IPS DF 4.7 (cell line): ENCODE data around the gene RUNX3.
A peak's percentile ranks its signal among the peaks of the same experiment; 100 is the strongest.
"Not testable (repeated sequence)": the region's sequence is repeated elsewhere in the genome, so short reads cannot be mapped to it uniquely, and the experiment has no call there.

ENCODE experiments used
- DNase-seq: peaks from one replicate; pipeline ENCODE4 v3.0.0-alpha.2; 2013; ENCODE audit warnings: low spot score; ENCODE audit errors: extremely low read depth

RUNX3 gene

DNA sequence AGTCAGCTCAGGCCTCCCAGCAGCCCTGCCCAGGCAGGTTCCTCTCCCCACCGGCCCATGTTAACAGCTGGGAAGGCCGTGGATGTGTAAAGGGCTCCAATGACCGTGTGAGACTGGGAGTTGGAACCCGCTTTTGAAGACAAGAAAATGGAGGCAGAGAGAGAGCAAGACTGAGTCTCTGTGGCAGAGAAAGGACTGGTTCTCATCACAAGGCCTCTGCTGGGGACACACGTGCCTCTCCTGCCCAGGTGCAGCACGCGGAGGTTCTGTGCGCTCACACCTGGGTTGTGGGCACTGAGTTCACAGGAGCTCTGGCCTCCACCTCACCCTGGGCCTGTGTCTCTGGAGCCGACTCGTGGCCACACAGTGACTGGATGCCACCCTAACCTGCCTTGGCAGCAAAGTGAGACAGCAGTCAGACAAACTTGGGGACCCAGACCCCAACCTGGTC, 27.0 kb downstream of the RUNX3 start:
- no peak for DNase-seq

DNA sequence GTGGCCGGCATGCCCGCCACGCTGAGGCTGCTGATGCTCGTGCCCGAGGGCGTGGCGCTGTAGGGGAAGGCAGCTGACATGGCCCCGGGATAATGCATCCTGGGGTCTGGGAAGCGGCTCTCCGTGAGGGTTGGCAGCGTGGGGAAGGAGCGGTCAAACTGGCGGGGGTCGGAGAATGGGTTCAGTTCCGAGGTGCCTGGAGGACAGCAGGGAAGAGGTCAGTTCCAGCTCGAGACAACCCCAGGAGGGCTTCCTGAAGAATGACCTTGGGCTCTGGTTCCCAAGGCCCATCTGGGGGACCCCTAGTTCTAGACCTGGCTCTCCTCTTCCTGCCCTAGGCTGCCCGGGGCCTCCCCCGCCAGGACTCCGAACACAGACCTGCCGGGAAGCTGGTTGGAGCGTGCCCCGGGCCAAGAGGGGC, 27.6 kb downstream of the RUNX3 start:
- DNase-seq = no peak

DNA sequence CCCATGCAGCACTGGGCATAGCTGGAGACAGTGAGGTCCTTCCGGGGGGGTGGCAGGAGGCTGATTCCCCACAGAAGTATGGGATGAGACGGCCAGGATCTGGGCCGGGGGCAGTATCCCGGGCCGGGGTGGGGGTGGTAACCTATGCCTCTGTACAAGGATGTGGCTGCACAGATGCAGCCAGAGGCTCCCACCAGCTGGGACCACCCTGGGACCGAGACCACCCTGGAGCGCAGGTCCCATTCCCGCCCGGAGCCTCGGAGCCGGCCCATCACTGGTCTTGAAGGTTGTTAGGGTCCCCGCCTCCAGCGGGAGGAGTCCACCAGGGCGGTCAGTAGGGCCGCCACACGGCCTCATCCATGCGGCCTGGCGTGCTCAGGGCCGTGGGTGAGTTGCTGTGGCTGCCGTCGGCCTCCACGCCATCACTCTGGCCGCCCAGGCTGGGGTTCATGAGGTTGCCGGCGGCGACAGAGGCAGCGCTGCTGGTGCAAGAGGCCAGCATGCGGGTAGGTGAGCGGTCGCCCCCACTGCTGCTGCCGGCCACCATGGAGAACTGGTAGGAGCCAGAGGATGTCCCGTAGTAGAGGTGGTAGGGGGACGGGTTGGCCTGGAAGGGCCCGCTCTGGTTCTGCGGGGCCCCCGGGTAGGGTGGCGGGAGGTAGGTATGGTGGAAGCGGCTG, 28.1 kb downstream of the RUNX3 start:
- DNase-seq = no peak

DNA sequence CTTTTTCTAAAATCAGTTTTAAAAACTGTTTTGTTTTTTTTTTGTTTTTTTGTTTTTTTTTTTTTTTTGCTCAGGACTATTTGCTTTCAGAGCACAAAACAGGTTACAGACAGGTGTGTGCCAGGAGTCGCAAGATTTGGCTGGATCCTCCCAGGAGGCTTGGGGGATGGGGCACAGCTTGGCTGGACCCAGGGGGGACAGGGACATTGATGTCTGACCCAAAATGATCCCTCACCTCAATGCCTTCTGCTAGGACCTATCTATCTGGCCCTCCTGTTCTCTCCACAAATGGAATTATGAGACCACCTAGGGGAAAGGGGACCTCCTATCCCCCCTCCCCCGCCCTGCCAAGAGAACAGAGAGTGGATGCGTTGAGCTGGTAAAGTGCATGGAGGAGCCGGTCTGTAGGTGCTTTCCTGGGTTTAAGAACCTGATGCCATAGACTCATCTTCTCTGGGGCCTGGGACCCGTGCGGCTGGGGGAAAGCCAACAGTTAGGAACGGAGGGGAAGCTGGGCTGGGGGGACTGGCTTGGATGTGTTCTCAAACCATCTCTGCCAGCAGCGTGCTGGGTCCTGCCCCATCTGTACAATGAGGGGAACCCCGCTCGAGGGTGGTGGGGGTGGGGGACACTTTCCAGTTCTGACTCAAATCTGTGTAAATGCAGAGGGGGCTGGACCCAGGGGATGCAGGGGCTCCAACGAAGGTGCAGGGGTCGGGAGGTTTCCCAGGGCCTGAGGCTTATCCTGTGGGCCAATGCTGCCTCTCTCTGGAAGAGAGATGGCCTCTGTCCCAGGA, 28.9 kb downstream of the RUNX3 start:
- DNase-seq = no peak

DNA sequence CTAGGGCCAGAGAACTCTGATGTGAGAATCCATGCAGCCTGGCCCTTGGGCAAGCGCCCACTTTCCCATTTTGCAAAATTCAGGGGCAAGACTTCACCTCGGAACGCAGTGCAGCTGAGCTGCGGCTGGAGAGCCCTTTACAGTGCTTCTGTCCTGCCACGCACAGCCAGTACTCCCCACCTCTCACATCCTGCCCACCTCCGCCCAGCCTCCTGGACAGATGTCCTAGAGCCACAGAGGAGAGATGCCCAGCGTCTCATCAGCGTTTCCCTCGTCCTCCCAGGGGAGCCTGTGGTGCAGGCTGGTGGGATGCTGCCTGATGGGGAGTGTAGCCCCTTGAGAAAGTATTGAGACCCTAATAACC, 29.6 kb downstream of the RUNX3 start:
- DNase-seq = no peak

DNA sequence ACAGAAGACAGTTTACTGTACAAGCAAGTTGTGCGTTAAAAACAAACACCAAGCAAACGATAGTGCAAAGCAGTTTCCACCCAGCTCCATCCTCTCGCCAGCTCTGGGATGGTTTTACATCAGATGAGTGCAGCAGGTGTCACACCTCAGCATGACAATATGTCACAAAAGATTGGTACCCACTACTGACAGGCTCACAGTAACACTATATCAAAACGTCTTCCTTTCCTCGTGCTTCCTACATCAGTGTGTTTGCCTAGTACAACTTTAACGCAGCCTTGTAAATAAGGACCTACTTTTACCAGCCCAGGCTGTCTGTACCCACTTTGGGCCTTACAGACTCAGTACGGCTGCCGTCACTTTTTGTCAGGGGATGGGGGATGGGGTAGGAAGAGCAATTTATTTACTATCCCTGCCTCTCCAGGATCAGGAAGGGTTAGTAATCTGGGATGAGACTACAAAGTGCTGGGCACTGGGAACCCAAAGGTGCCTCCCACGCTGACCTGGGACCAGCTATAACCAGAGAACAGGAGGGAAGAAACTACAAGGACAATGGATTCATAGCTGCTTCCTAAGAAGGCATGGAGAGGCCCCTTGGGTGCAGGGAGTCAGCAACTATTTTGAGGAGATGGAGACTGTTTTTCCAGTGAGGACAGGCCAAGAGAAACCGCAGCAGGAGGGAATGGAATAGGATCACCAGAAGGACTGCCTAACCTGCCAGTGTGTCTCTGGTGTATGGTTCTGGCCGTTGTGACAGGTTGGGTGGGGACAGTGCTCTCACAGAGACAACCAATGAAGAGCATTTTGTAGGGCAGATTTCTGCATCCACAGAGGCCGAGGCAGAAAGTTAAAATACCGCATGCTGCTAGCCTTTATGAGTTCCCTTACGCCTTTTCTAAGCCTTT, 30.2 kb downstream of the RUNX3 start:
- DNase-seq = no peak

DNA sequence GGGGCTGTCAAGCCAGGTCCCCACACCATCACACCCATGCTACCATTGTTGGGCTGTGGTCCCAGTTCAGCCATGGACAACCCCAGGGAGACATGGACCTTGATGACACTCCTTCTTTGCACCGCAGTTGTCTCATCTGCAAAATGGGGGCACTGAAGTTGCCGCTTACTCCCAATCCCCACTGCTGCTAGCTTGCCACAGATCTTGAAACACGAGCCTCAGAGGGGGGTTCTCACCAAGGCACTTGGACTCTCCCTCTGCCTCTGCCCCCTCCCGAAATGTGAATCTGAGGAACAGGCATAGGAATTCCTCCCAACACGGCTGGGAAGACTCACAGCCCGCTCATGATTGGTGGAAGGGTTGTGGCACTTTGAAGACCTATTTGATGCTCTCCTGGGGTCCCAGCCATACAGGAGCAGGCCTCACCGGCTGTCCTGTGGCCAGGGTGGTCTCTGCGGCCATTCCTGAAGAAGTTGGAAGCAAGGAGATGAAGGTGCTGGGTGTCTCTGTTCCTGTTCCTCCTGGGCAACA, 31.1 kb downstream of the RUNX3 start:
- DNase-seq = no peak

DNA sequence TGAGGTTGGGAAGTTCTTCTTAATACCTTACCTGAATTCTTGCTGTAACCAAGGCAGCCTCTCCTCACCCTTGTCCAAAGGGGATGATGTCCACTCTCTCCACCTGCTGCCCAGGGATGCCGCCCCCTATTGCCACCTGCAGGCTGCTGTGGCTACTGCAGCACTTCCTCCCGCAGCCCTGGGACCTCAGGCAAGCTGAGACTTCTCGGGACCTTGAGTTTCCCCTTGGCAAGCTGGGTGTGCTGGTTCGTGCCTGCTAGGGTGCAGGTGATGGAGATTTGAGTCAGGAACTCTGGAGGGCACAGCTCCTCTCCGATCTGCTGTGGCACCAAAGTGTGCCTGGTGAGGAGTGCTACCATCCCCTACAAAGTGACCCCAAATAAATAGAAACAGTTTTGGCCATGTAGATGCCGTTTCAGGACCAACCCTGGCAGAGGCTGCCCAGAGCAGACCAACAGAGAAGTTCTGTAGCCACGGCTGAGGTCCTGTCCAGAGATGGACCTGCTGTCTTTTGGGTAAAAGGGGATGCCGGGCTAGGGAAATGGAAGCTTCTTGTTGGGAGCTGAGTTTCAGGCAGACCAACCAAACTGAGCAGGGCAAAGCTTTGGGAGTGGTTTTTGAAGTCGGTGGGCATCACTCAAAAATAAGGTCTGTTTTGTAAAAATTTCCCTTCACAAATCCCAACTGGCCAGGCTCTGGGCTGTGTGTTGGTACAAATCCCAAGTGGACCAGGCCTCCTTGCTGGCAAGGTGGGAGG, 31.7 kb downstream of the RUNX3 start:
- DNase-seq = peak; percentile 14

DNA sequence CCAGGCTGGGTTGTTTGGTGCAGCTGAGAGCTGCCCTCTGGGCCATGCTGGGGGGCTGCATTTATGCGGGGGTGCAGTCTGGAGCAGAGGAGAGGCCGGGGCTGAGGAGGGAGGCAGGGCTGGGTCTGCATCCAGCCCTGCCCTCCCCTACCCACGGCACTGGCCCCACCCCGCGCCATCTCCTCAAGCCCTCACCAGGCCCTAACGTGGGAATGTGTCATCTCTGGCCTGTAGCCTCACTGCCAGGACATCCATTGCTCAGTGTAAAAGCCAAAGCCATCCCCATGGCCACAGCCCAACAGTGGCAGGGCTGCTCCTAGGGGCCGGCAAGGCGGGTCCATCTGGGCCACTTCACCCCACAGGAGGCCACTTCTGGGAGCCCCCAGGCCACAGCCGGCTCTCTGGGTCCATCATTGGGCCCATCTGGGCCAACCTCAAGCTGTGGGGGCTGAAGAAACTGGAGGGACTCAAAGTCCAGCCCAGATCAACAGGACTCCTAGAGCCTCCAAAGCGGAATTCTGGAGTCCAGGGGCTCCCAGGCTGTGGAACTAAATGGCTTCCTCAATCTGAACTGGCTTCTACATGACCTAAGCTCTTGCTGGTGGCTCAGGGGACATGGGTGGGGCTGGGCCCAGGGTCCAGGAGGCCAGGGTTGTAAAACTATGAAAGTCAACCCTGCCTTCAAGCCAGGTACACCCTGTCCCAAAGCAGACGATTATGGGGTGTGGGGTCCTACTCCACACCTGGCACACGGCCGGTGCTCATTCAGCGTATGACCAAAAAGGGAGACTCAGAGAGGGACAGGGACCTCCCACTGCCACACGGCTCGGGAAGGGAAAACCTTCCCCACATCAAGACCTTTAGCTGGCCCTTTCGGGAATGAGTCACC, 32.6 kb downstream of the RUNX3 start:
- no peak for DNase-seq

DNA sequence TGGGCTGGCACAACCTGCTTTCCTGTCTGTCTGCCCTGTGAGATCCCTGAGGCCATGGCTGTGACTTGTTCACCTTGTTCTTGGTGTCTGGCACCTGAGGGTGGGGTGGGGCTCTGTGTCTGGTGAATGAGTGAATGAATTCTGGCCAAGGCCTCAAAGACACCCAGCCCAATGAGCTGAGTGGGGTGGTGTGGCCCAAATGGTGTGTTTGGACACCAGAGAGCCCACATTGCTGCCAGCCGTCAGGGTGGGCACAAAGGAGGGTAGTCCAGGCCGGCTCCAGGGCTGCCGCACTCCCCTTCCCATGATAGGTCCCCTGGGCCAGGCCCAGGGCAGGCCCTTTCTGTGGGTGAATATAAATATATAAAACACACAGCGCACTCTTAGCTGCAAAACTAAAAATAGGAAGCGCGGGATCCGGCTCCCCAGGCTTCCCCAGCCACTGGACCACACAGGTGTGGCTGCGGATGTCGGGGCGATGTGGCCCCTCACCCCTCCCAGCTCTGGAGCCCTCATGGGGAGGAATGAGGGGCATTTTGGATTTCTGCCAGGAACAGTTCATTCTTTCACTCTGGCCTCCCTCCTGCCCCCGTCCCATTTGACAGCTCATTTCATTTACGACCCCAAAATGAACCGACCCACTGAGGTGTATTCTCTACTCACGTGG, 33.3 kb downstream of the RUNX3 start:
- DNase-seq = no peak

DNA sequence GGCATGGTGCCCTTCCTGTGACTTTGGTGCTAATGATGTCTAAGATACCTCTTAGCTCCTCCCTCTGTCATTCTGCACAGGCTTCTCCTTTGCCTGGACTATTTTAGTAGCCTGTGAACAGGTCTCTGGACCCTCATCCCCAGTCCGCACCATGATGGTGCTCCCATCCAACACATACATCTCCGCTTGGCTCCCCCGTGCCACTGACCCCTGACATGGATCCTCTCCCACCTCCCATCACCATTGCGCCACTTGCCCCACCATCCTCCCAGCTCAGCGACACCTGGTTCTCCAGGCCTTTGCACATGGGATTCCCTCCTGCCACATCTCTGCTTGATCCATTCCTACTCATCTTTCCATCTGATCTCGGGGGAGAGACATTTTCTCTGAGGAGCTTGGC, 33.9 kb downstream of the RUNX3 start:
- DNase-seq = no peak

DNA sequence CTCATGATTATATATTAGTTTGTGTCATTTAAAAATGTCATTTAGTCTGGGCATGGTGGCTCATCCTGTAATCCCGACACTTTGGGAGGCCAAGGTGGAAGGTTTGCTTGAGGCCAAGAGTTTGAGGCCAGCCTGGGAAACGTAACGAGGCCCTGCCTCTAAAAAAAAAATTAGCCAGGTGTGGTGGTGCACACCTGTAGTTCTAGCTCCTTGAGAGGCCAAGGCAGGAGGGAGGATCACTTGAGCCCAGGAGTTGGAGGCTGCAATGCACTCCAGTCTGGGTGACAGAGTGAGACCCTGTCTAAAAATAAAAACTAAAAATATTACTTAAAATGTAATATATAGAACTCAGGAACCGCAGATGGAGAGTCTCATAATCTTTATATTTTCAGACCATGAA, 34.6 kb downstream of the RUNX3 start:
- DNase-seq = no peak

DNA sequence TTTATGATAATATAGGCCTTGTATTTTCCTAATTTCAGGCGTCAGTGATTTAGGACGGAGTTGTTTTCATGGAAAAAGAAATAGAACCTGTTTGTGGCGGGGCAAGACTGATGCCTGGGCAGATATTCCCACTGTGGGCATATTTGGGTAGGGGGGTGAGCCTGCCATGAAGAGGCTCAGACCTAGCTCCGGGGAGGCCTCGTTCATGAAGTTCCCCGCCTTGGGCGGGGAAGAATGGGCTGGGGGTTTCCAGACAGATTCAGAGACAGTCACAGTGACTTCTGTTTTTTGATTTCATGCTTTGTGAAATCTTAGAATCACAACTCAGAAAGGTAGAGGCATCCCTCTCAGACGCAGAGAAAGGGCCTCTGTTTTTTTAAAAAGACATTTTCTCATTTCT, 36.1 kb downstream of the RUNX3 start:
- no peak for DNase-seq

DNA sequence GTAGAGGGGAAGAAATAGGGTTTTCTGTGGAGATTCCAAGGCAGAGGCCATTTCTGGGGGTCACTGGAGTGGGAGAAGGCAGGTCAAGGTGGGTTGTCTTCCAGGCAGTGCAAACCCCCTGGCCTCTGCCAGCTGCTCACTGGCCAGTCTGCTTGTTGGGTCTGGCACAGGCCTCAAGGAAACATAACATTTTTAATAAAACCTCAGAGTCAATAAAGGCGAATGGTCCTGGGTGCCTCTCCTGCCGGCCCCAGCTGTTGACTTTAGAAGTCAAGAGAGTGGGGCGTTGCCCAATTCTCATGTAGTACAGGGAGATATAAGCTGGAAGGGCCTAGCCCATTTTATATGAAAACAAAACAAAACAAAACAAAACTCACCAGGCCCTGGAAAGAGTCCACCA, 36.6 kb downstream of the RUNX3 start:
- no peak for DNase-seq

DNA sequence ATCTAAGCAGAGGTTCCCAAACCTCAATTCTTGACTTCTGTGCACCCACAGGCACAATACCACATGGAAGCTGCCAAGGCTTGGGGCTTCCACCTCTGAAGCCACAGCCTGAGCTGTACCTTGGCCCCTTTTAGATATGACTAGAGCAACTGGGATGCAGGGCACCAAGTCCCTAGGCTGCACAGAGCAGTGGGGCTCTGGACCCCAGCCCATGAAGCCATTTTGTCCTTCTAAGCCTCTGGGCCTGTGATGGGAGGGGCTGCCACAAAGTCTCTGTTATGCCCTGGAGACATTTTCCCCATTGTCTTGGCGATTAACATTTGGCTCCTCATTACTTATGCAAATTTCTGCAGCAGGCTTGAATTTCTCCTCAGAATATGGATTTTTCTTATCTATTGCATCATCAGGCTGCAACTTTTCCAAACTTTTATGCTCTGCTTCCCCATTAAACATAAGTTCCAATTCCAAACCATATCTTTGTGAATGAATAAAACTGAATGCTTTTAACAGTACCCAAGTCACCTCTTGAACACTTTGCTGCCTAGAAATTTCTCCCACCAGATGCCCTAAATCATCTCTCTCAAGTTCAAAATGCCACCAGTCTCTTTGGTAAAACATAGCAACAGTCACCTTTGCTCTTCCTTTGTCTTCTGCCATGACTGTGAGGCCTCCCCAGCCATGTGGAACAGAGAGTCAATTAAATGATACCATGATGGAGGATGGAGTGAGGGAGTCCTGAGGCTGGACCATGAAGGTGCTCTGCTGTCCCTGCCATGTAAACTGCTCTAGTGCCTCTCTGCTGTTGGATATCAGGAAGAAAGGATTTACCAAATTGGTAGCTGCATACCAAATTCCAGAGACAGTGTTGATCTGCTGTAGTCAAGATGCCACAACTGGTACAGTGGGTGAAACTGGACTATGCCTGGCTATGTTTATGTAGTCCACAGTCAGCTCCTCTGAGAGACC, 37.6 kb downstream of the RUNX3 start:
- DNase-seq = no peak

DNA sequence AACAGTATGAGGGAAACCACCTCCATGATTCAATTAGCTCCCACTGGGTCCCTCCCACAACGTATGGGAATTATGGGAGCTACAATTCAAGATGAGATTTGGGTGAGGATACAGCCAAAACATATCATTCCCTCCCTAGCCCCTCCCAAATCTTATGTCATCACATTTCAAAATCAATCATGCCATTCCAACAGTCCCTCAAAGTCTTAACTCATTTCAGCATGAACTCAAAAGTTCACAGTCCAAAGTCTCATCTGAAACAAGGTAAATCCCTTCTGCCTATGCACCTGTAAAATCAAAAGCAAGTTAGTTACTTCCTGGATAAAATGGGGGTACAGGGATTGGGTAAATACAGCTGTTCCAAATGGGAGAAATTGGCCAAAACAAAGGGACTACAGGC, 38.7 kb downstream of the RUNX3 start:
- not testable (repeated sequence) for DNase-seq

DNA sequence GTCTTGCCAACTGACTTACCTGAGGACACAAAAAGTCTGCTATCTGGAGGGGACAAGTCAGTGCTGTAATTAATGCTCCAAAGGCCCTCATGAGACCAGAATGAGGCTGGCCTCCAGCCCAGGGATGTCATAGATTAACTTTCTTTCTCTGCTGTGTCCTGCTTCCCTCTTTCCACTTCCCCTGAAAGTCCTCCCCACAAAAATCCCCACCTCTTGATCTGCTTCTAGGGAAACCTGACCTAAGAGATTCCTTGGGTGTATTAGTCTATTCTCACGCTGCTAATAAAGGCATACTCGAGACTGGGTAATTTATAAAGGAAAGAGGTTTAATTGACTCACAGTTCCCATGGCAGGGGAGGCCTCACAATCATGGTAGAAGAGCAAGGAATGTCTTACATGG, 39.2 kb downstream of the RUNX3 start:
- no peak for DNase-seq

DNA sequence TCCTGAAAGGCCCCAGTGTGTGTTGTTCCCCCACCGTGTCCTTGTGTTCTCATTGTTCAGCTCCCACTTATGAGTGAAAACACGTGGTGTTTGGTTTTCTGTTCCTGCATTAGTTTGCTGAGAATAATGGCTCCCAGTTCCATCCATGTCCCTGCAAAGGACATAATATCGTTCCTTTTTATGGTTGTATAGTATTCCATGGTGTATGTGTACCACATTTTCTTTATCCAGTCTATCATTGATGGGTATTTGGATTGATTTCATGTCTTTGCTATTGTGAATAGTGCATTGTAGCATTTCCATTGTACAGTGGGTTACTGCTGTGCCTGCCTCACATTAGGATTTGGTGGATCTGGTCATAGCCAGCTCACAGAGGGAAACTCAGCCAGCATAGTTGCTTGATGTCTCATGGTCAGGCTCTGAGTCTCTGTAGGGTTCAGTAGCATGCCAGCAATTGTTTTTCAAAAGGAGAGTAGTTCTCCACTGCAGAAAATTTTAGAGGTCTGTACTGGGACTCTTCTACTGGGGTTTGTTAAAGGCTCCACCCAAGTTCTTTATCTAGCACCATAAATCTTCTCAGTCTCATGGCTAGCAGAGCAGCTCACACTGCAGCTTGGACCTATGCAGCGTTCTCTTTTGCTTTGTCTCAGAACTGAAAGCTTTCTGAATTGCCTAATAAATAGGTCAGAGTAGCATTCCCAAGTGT, 41.0 kb downstream of the RUNX3 start:
- no peak for DNase-seq
